ENCODE data around the gene DDX1.

DDX1 gene

GRCh38 chr2:15563227-15564100 lies 28.2 kb upstream of the DDX1 start:
- DNase-seq, result no peak

- no peak for DNase-seq
These were observed 26.3 kb upstream of the DDX1 start for GRCh38 chr2:15565392-15565791.

GRCh38 chr2:15565994-15566671 lies 25.5 kb upstream of the DDX1 start:
- DNase-seq, result no peak

- no peak for DNase-seq
These were observed 24.8 kb upstream of the DDX1 start for GRCh38 chr2:15566912-15567311.

GRCh38 chr2:15568874-15569273 lies 22.8 kb upstream of the DDX1 start:
- no peak for DNase-seq

- DNase-seq, result no peak
These were observed 21.6 kb upstream of the DDX1 start for GRCh38 chr2:15570104-15570503.

- DNase-seq, result no peak
These were observed 19.9 kb upstream of the DDX1 start for GRCh38 chr2:15571729-15572128.

- peak; percentile 71 for DNase-seq
These were observed 14.5 kb upstream of the DDX1 start for GRCh38 chr2:15577071-15577735.

GRCh38 chr2:15579641-15580040 lies 12.0 kb upstream of the DDX1 start:
- no peak for DNase-seq

GRCh38 chr2:15580451-15580850 lies 11.2 kb upstream of the DDX1 start:
- DNase-seq, result no peak

- DNase-seq, result no peak
These were observed 8.8 kb upstream of the DDX1 start for GRCh38 chr2:15582710-15583357.

GRCh38 chr2:15583826-15584225 lies 7.8 kb upstream of the DDX1 start:
- DNase-seq, result no peak

GRCh38 chr2:15584316-15584715 lies 7.4 kb upstream of the DDX1 start:
- no peak for DNase-seq

GRCh38 chr2:15584767-15585469 lies 6.8 kb upstream of the DDX1 start:
- DNase-seq, result no peak

GRCh38 chr2:15588329-15588919 lies 3.2 kb upstream of the DDX1 start:
- peak; percentile 26 for DNase-seq

- no peak for DNase-seq
These were observed 336 bp upstream of the DDX1 start for GRCh38 chr2:15591373-15591691.

GRCh38 chr2:15593327-15593705 lies 1.6 kb downstream of the DDX1 start:
- DNase-seq, result no peak

- DNase-seq, result no peak
These were observed 2.9 kb downstream of the DDX1 start for GRCh38 chr2:15594291-15595256.

GRCh38 chr2:15595342-15595905 lies 3.8 kb downstream of the DDX1 start:
- no peak for DNase-seq

GRCh38 chr2:15595936-15596335 lies 4.3 kb downstream of the DDX1 start:
- DNase-seq, result no peak

- no peak for DNase-seq
These were observed 4.7 kb downstream of the DDX1 start for GRCh38 chr2:15596350-15596749.

Measured in NCI-H1092 (cell line).